DMS153 (cell line): ENCODE results near the gene PLEKHA5.
"Not testable (repeated sequence)": the region's sequence is repeated elsewhere in the genome, so short reads cannot be mapped to it uniquely, and the experiment has no call there.

Source experiments
- DNase-seq: peaks from one replicate; lab custom pipeline; 2025; lab: John Stamatoyannopoulos, UW

Gene PLEKHA5

GRCh38 chr12:19129486-19130223, at the start of gene PLEKHA5:
Gene PLEKHA5 (plus strand): TSS chr12:19129733. CDS start chr12:19129800, 67 bp downstream.
- peak; percentile 43 for DNase-seq

GRCh38 chr12:19080918-19081317, 48.6 kb upstream of the PLEKHA5 start:
- no peak for DNase-seq

- DNase-seq = no peak
Observed at GRCh38 chr12:19082365-19082911, 47.1 kb upstream of the PLEKHA5 start.

- DNase-seq = no peak
Observed at GRCh38 chr12:19084547-19084946, 45.0 kb upstream of the PLEKHA5 start.

- DNase-seq = no peak
Observed at GRCh38 chr12:19085090-19085489, 44.4 kb upstream of the PLEKHA5 start.

GRCh38 chr12:19088606-19089005, 40.9 kb upstream of the PLEKHA5 start:
- DNase-seq = no peak

GRCh38 chr12:19092482-19092881, 37.1 kb upstream of the PLEKHA5 start:
- DNase-seq = not testable (repeated sequence)

GRCh38 chr12:19093218-19093617, 36.3 kb upstream of the PLEKHA5 start:
- no peak for DNase-seq

GRCh38 chr12:19095331-19095730, 34.2 kb upstream of the PLEKHA5 start:
- DNase-seq = no peak

GRCh38 chr12:19095756-19096480, 33.6 kb upstream of the PLEKHA5 start:
- no peak for DNase-seq

GRCh38 chr12:19105463-19105862, 24.1 kb upstream of the PLEKHA5 start:
- DNase-seq = no peak

GRCh38 chr12:19107750-19108149, 21.8 kb upstream of the PLEKHA5 start:
- no peak for DNase-seq

- DNase-seq = no peak
Observed at GRCh38 chr12:19110221-19110940, 19.2 kb upstream of the PLEKHA5 start.

- no peak for DNase-seq
Observed at GRCh38 chr12:19113464-19113863, 16.1 kb upstream of the PLEKHA5 start.

- no peak for DNase-seq
Observed at GRCh38 chr12:19115285-19115684, 14.2 kb upstream of the PLEKHA5 start.

GRCh38 chr12:19119440-19119839, 10.1 kb upstream of the PLEKHA5 start:
- no peak for DNase-seq

- DNase-seq = no peak
Observed at GRCh38 chr12:19120795-19121194, 8.7 kb upstream of the PLEKHA5 start.

GRCh38 chr12:19121449-19122018, 8.0 kb upstream of the PLEKHA5 start:
- DNase-seq = no peak

- DNase-seq = no peak
Observed at GRCh38 chr12:19125325-19125724, 4.2 kb upstream of the PLEKHA5 start.

- no peak for DNase-seq
Observed at GRCh38 chr12:19127270-19127669, 2.3 kb upstream of the PLEKHA5 start.

GRCh38 chr12:19128485-19128884, 1.0 kb upstream of the PLEKHA5 start:
- no peak for DNase-seq

GRCh38 chr12:19129122-19129485, 429 bp upstream of the PLEKHA5 start:
- no peak for DNase-seq
